ENCODE results near the gene FANCL. TPM values are rescaled to one million over a fixed set of nuclear protein-coding genes. Genes with fewer than 3 reads are reported as not detected.

FANCL gene
- total and polyA plus RNA-seq, 9 of the 15 experiments (the other 6 are each of a cell fraction or from before 2014, with no cell fraction given), result 36.7 to 120 (median 58.5) TPM

GRCh38 chr2:58203018-58203417 is 38.1 kb downstream of the FANCL start (continued):
- TF ChIP-seq ZNF609 (CRISPR knock-in tag; IDR thresholded peaks at IDR 0.05; ENCODE audit: borderline replicate concordance) (no peak), CGGBP1 (CRISPR knock-in tag; IDR thresholded peaks at IDR 0.05) (no peak), HDAC1 (IDR thresholded peaks at IDR 0.05) (no peak), SAP30 (IDR thresholded peaks at IDR 0.05; ENCODE audit: borderline replicate concordance, insufficient read depth, low read depth, low read length, poor library complexity, severe bottlenecking) (no peak), NR2C2 (CRISPR knock-in tag; IDR thresholded peaks at IDR 0.05) (no peak), NR2C2 (tag; IDR thresholded peaks at IDR 0.05) (no peak), ZBED1 (IDR thresholded peaks at IDR 0.05) (no peak), TGIF2 (CRISPR knock-in tag; IDR thresholded peaks at IDR 0.05) (no peak), ZNF449 (CRISPR knock-in tag; IDR thresholded peaks at IDR 0.05) (no peak), EGR1 (conservative IDR thresholded peaks at IDR 0.05) (no peak)

Measured in K562 (cell line).